SKM-1 treated with dmso at 0.1 percent for 144 hours (cell line): ENCODE measurements around the gene TAS2R19.

Experiments
- DNase-seq: peaks from one replicate; lab custom pipeline; 2025; ENCODE audit not compliant: unreplicated experiment; lab: John Stamatoyannopoulos, UW

TAS2R19 gene

DNA sequence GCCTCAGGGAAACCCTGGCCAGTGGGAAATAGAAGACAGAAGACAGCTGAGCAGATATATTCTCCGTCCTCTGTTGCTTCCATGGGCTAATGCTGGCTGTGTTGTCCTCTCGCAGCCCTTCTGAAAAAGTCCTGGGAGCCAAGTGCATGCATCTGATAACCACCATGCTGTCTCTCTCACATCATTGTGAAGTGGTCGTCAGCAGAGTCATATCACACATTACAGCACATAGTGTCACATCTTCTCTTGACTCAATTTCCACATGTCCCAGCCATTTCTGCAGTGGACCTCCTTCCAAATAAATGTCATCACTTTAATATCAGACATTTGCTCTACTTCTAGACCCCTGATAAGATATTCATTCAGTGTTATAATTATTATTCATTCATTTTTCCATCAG is 28.1 kb downstream of the TAS2R19 start:
- no peak for DNase-seq

DNA sequence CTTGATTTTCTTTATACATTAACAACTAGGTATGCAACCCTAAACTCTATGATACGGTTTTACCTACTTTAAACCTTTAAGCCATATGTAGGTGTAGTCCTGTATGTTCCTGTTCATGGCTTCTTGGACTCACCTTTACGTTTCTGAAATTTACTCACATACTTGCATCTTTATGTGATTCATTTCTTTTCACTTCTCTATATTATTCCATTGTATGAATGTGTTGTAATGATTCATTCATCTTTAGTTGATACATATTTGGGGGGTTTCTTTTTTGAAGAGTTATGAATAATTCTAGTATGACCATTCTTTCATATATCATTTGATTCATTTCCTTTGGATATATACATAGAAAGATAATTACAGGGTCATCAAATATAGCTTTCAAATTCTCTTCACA is 33.3 kb downstream of the TAS2R19 start:
- DNase-seq = no peak

DNA sequence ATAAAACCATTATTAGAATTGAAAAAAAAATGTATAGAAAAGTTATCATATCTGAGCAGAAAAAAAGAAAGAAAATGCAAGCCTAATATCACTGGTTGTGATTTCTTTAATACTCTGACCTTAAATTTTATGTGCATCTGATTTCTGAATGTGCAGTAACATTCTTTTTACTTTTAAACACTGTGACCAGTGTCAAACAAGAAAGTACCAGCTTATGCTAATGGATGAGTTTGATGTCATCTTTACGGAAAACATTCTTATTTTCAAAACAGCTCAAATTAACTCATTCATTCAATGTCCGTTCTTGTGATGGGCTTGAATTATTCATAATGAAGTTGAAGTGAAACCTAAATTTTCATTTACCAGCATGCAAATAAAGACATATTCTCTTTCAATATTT is 35.6 kb downstream of the TAS2R19 start, which contains the start of gene TAS2R50:
TAS2R50 (minus strand) TSS at position 101 of the 400 bp plus-strand sequence; CDS start at position 49, 52 bp downstream.
- no peak for DNase-seq

DNA sequence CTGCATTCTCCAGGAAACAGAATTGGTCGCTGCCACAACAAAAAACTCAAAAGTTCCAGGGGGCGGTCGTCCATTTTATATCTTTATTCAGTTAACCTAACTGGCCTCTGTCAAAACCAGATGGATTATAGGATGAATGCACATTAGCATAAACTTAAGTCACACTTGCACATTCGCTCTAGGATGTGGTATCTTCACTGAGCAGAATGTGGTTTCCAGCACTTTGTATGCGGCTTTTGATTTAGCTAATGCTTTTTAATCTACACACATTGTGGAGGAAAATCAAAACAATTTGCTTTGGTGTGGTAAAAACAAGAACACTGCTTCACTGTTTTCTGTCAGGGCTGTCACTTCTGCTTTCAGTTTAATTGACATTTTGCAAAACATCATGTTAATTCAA is 40.2 kb downstream of the TAS2R19 start:
- DNase-seq = no peak

DNA sequence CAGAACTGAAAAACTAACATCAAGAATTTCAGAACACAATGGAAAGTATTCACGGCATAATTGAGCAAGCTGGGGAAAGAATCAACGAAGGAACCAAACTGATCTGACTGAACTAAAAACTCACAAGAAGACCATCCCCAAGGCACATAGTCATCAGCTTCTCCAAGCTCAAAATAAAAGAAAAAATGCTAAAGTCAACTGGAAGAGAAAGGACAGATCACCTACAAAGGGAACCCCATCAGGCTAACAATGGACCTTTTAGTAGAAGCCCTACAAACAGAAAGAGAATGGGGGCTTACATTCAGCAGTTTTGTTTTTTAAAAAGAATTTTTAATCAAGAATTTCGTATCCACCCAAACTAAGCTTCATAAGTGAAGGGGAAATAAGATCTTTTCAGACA is 47.5 kb downstream of the TAS2R19 start:
- no peak for DNase-seq
